ENCODE data around the gene ZNF490. TPM values are rescaled to one million over a fixed set of nuclear protein-coding genes. Genes with fewer than 3 reads are reported as not detected.
"Not testable (repeated sequence)": the region's sequence is repeated elsewhere in the genome, so short reads cannot be mapped to it uniquely, and the experiment has no call there.

ZNF490 gene
- total and polyA plus RNA-seq, 2 experiments from 2014 or later, result 2.4 to 5.7 TPM

GRCh38 chr19:12574036-12574435, 36.6 kb downstream of the ZNF490 start:
- Histone ChIP-seq H3K9me3 (ENCODE audit: low read depth) (no peaks in the 10 kb centered on the region), H3K4me3 (no peak overlapping the region), H3K27me3 (no peaks in the 10 kb centered on the region), H3K27ac (no peak overlapping the region), H3K4me1 (ENCODE audit: low read depth) (no peaks in the 10 kb centered on the region), H3K36me3 (peaks cover 9% of the 10 kb centered on the region)
- no peak for TF ChIP-seq CTCF (IDR thresholded peaks at IDR 0.05; ENCODE audit: low read depth, low read length)
- no peak for DNase-seq (ENCODE audit: low read depth in 1 of 2, low spot score in 1 of 2)

- H3K27ac ChIP-seq, result no peak overlapping the region
- H3K27me3 ChIP-seq, result no peaks in the 10 kb centered on the region
- no peak overlapping the region for H3K4me3 ChIP-seq
- no peaks in the 10 kb centered on the region for H3K36me3 ChIP-seq
- TF ChIP-seq CTCF (IDR thresholded peaks at IDR 0.05; ENCODE audit: low read depth, low read length), result no peak
- no peaks in the 10 kb centered on the region for H3K9me3 ChIP-seq (ENCODE audit: low read depth)
- DNase-seq (ENCODE audit: low read depth in 1 of 2, low spot score in 1 of 2), result no peak
- H3K4me1 ChIP-seq (ENCODE audit: low read depth), result no peaks in the 10 kb centered on the region
Observed at GRCh38 chr19:12567951-12568350, 42.7 kb downstream of the ZNF490 start.

DNA sequence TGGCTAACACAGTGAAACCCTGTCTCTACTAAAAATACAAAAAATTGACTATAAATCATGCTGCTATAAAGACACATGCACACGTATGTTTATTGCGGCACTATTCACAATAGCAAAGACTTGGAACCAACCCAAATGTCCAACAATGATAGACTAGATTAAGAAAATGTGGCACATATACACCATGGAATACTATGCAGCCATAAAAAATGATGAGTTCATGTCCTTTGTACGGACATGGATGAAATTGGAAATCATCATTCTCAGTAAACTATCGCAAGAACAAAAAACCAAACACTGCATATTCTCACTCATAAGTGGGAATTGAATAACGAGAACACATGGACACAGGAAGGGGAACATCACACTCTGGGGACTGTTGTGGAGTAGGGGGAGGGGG, 44.2 kb downstream of the ZNF490 start:
- not testable (repeated sequence) for H3K36me3 ChIP-seq; H3K4me3 ChIP-seq; H3K27me3 ChIP-seq; H3K27ac ChIP-seq; DNase-seq (ENCODE audit: low read depth in 1 of 2, low spot score in 1 of 2); H3K9me3 ChIP-seq (ENCODE audit: low read depth); H3K4me1 ChIP-seq (ENCODE audit: low read depth)

DNA sequence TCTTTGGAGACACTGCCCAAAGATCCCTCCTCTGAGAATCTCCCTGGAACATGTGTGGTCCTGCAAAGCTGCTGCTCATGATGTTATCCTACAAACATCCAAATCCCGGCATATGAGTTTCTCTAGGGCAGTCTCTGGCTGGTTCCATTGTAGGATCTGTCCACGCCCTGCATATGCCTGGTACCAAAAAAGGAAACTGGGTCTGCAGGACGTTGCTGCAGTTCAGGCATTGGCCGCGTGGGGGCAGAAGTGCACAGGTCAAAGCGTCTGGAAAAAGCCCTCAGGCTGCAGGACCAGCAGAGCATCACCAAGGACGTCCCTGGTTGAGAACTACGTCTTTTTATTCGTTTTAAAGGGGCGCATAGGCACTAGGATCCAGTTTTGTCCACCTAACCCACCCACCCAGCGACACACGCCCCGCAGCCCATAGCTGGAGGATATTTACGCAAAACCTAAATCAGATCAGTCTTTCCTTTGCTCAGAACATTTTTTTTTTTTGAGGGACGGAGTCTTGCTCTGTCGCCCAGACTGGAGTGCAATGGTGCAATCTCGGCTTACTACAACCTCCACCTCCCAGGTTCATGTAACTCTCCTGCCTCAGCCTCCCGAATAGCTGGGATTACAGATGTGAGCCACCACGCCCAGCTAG, 46.5 kb downstream of the ZNF490 start:
- Histone ChIP-seq H3K27me3 (no peaks in the 10 kb centered on the region), H3K4me3 (no peak overlapping the region), H3K27ac (no peak overlapping the region), H3K4me1 (ENCODE audit: low read depth) (no peaks in the 10 kb centered on the region), H3K36me3 (no peaks in the 10 kb centered on the region), H3K9me3 (ENCODE audit: low read depth) (no peaks in the 10 kb centered on the region)
- peak; percentile 98 for TF ChIP-seq CTCF (IDR thresholded peaks at IDR 0.05; ENCODE audit: low read depth, low read length)
- peak; percentile 88 to 90 for DNase-seq (ENCODE audit: low read depth in 1 of 2, low spot score in 1 of 2)

GRCh38 chr19:12555456-12555930, 55.1 kb downstream of the ZNF490 start:
- Histone ChIP-seq H3K27ac (no peak overlapping the region), H3K4me1 (ENCODE audit: low read depth) (peaks cover 4% of the 10 kb centered on the region), H3K9me3 (ENCODE audit: low read depth) (no peaks in the 10 kb centered on the region), H3K36me3 (no peaks in the 10 kb centered on the region), H3K27me3 (no peaks in the 10 kb centered on the region), H3K4me3 (no peak overlapping the region)
- DNase-seq (ENCODE audit: low read depth in 1 of 2, low spot score in 1 of 2), result no peak
- peak; percentile 22 for TF ChIP-seq CTCF (IDR thresholded peaks at IDR 0.05; ENCODE audit: low read depth, low read length)

DNA sequence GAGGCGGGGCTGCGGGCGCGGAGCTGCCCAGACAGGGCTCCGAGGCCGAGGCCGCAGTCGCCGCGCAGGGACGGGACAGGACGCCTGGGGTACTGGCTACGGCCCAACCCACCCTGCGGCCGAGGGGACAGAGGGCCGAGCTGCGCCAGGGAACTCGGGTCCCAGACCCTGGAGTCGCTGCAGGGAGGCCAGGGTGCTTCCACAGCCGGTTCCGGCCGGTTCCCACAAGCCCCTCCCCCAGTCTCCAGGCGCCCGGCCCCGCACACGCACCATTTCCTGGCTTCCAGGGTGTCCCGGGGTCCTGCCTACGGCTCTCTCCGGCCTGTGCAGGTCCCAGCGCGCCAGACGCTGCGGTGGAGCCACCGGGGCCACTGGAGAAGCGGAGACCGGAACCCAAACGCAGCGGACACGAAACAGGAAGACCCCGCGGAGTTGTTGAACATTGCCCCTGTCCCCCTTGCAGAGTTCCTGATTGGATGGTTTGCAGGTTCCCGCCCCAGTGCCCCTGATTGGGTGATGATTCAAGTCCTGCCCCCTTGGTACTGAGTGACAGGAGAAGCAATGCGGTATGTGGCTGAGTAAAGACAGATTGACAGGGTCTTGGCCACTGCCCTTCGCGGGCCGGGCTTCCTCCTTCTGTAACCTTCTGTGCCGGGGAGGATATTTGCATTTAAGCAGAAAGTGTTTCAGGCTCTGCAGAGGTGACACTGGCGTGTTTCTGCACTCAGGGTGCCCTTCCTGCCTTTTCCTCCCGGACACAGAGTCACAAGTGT, 59.4 kb downstream of the ZNF490 start, which contains the start of gene ZNF564:
Gene ZNF564 (minus strand): TSS at position 423 of the 773 bp plus-strand sequence. CDS start 150 bp downstream, at position 273.
- DNase-seq (ENCODE audit: low read depth in 1 of 2, low spot score in 1 of 2), result peak; percentile 98 to 99
- no peak for TF ChIP-seq CTCF (IDR thresholded peaks at IDR 0.05; ENCODE audit: low read depth, low read length)
- H3K27ac ChIP-seq, result peak within 1 kb of the TSS; percentile 94
- no peaks in the 10 kb centered on the region for H3K27me3 ChIP-seq
- H3K4me3 ChIP-seq, result peak within 1 kb of the TSS; percentile 69
- no peaks in the 10 kb centered on the region for H3K9me3 ChIP-seq (ENCODE audit: low read depth)
- peaks cover 11% of the 10 kb centered on the region for H3K4me1 ChIP-seq (ENCODE audit: low read depth)
- H3K36me3 ChIP-seq, result no peaks in the 10 kb centered on the region
